Upper lobe of left lung (tissue), 6 donors: ENCODE measurements around the gene MATN3. TPM values are rescaled to one million over a fixed set of nuclear protein-coding genes. Genes with fewer than 3 reads are reported as not detected.

Experiments
- ATAC-seq, 2 donors: fragments of 200-7000 bp; cut with Tn5 transposase; one replicate each; pipeline ENCODE4 v1.9.1; 2022; ENCODE audit warnings: mild to moderate bottlenecking in 2 of 2, moderate library complexity in 2 of 2; ENCODE audit not compliant: low FRiP score in 2 of 2
- DNase-seq, 2 donors: peaks; one replicate each; pipeline ENCODE4 v3.0.0-alpha.2; 2019 to 2020
- H3K27ac ChIP-seq, 4 donors: fragments of 200-600 bp; sonication (generic); one replicate each; pipeline ENCODE4 v1.5.1; 2016 to 2019
- H3K27me3 ChIP-seq, 4 donors: fragments of 200-600 bp; sonication (generic); one replicate each; pipeline ENCODE4 v1.5.1; 2017 to 2019
- H3K36me3 ChIP-seq, 4 donors: fragments of 200-600 bp; sonication (generic); one replicate each; pipeline ENCODE4 v1.5.1; 2016 to 2019
- H3K4me1 ChIP-seq, 4 donors: fragments of 200-600 bp; sonication (generic); one replicate each; pipeline ENCODE4 v1.5.1; 2018 to 2019
- H3K4me3 ChIP-seq, 4 donors: fragments of 200-600 bp; sonication (generic); one replicate each; pipeline ENCODE4 v1.5.1; 2017 to 2019; ENCODE audit warnings: mild to moderate bottlenecking in 2 of 4, moderate library complexity in 1 of 4
- H3K9me3 ChIP-seq, 4 donors: fragments of 200-600 bp; sonication (generic); one replicate each; pipeline ENCODE4 v1.5.1; 2018 to 2019
- CTCF ChIP-seq, 6 experiments: fragments of 450-650 bp in 4 of 6; fragments of 200-600 bp in 2 of 6; sonication (generic) in 2 of 6; IDR thresholded peaks; one replicate each; pipeline ENCODE4 v1.5.1; 2016 to 2019; ENCODE audit warnings: antibody characterized with exemption in 6 of 6
- EP300 ChIP-seq, 4 donors: sonication (generic); formaldehyde crosslinking; IDR thresholded peaks; one replicate each; pipeline ENCODE4 v1.5.1; 2017; ENCODE audit warnings: antibody characterized with exemption in 4 of 4, control low read depth in 2 of 4
- POLR2A ChIP-seq, 4 donors: fragments of 450-650 bp; IDR thresholded peaks; one replicate each; pipeline ENCODE4 v1.5.1; 2016 to 2017; ENCODE audit warnings: antibody characterized with exemption in 4 of 4, mild to moderate bottlenecking in 2 of 4
- POLR2AphosphoS5 ChIP-seq, 2 donors: sonication (generic); formaldehyde crosslinking; IDR thresholded peaks; one replicate each; pipeline ENCODE4 v1.5.1; 2017; ENCODE audit warnings: antibody characterized with exemption in 2 of 2
- WGBS, 2 donors: methylation state at CpG; one replicate each; pipeline ENCODE4 v1.1.5; 2017 to 2018; 5-methylcytosine and 5-hydroxymethylcytosine counted together
- total RNA-seq, 6 donors: library from RNA; depleted of rRNA in 4 of 6; stranded (reverse); fragments of >200 nt in 4 of 6; gene quantifications; one replicate each; pipeline versions ENCODE4 v1.1.0 to v1.2.1, GENCODE V29; 2016 to 2021
- donor health status: DM: no; HTN: no; CAD: no; lungs with moderate emphysema.
- donor health status: DM: no; HTN: yes; CAD: no; lungs with severe emphysema.

MATN3 gene
- total RNA-seq, 6 donors from 2014 or later: 1.0 to 17.3 (median 7.8) TPM

- peaks cover 0 to 4% (median 0%) of the 10 kb centered on the region in 4 donors for H3K36me3 ChIP-seq
- no peaks in the 10 kb centered on the region for H3K9me3 ChIP-seq
- H3K27me3 ChIP-seq: no peaks in the 10 kb centered on the region
- TF ChIP-seq CTCF (IDR thresholded peaks at IDR 0.05) (no peak), POLR2AphosphoS5 (IDR thresholded peaks at IDR 0.05) (no peak), EP300 (IDR thresholded peaks at IDR 0.05) (no peak), POLR2A (IDR thresholded peaks at IDR 0.05) (no peak)
- WGBS, 2 donors: 67 to 74% methylated on average over 2 of the region's 2 CpGs
- no peak overlapping the region for H3K4me3 ChIP-seq
- DNase-seq: no peak
- no peaks in the 10 kb centered on the region for H3K4me1 ChIP-seq
- no peak overlapping the region for H3K27ac ChIP-seq
- no peak for ATAC-seq
Measured at GRCh38 chr2:19944205-19944845, 68.1 kb downstream of the MATN3 start.

- H3K36me3 ChIP-seq: no peaks in the 10 kb centered on the region
- H3K4me3 ChIP-seq: no peak overlapping the region
- no peaks in the 10 kb centered on the region for H3K27me3 ChIP-seq
- no peaks in the 10 kb centered on the region for H3K4me1 ChIP-seq
- H3K27ac ChIP-seq: no peak overlapping the region
- ATAC-seq (no peak), DNase-seq (no peak)
- H3K9me3 ChIP-seq: no peaks in the 10 kb centered on the region
- 55 to 83% methylated on average over 1 of the region's 1 CpG for WGBS, 2 donors
- TF ChIP-seq POLR2A (IDR thresholded peaks at IDR 0.05) (no peak), CTCF (IDR thresholded peaks at IDR 0.05) (no peak), POLR2AphosphoS5 (IDR thresholded peaks at IDR 0.05) (no peak), EP300 (IDR thresholded peaks at IDR 0.05) (no peak)
Measured at GRCh38 chr2:19943189-19943588, 69.3 kb downstream of the MATN3 start.

GRCh38 chr2:19942199-19942598, 70.3 kb downstream of the MATN3 start:
- H3K27me3 ChIP-seq: no peaks in the 10 kb centered on the region

More at GRCh38 chr2:19942199-19942598, 70.3 kb downstream of the MATN3 start:
- DNase-seq (no peak), ATAC-seq (no peak)
- TF ChIP-seq EP300 (IDR thresholded peaks at IDR 0.05): no peak
- TF ChIP-seq POLR2AphosphoS5 (IDR thresholded peaks at IDR 0.05): no peak
- TF ChIP-seq POLR2A (IDR thresholded peaks at IDR 0.05): no peak
- TF ChIP-seq CTCF (IDR thresholded peaks at IDR 0.05): no peak
- H3K27ac ChIP-seq: no peak overlapping the region
- peaks cover 0 to 9% (median 0%) of the 10 kb centered on the region in 4 donors for H3K36me3 ChIP-seq
- H3K4me1 ChIP-seq: no peaks in the 10 kb centered on the region
- no peak overlapping the region for H3K4me3 ChIP-seq
- no peaks in the 10 kb centered on the region for H3K9me3 ChIP-seq

Other genes with a start within 250 kb of the MATN3 start
- gene TTC32, start 110.7 kb downstream of the MATN3 start, total RNA-seq: 10 to 100 TPM in 4 of 6 donors, 1 to 10 TPM in 2; 8.4 to 14.7 (median 12.3) TPM
- 10 to 100 TPM in 1 of 6 donors, 1 to 10 TPM in 5; 4.4 to 16.5 (median 6.9) TPM for gene WDR35, start 22.6 kb downstream of the MATN3 start, total RNA-seq
- gene LAPTM4A, start 39.0 kb upstream of the MATN3 start, total RNA-seq: 100 to 1,000 TPM in 3 of 6 donors, 10 to 100 TPM in 3; 27.2 to 210 (median 116) TPM
- 100 to 1,000 TPM in 5 of 6 donors, 10 to 100 TPM in 1; 74.4 to 213 (median 154) TPM for gene SDC1, start 212.5 kb upstream of the MATN3 start, total RNA-seq